ENCODE results near the gene ALDH18A1.
"Not testable (repeated sequence)": the region's sequence is repeated elsewhere in the genome, so short reads cannot be mapped to it uniquely, and the experiment has no call there.

The ALDH18A1 gene

DNA sequence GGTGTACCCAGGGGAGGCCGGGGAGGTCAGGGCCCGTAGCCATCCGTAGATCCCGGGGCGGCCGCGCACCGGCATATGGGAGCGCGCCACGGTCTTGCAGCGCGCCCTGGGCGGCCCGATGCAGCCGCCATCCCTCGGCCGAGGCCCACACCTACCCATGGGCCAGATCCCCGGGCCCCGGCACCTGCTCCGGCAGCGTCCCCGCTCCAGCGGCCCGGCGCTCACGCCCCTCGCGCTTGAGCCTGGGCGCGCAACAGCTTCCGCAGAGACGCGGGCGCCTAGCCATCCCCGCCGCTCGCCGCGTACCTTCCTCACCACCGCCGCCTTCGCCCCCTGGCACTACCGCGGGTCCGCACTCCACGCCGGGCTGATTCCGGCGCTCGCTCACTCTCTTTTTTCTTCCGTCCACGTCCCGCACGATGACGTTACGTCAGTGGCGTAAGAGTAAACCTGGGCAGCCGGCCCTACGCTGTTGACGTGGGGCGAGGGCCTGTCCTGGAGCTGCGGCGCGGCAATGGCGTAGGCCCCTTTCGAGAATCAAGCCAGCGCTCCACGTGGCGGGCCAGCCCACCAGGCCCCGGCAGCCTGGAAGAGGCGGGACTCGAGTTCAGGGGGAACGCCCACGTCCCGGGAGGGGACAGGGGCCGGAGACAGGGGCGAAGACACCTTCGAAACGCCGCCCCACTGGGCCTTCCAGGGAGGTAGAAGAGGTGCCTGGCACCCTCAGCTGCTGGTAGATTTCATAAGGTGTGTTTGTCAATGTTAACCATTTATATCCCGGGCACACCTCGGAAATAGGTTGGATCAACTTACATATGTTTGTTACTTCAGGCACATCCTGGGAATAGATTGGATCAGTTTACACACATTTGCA lies at the start of gene ALDH18A1:
Gene ALDH18A1 (minus strand): TSS at position 421 of the 874 bp plus-strand sequence. CDS start 3,334 bp downstream, outside the sequence.
- DNase-seq = peak; percentile 87

GRCh38 chr10:95698415-95698814 lies 41.9 kb upstream of the ALDH18A1 start:
- DNase-seq = no peak

- DNase-seq = no peak
Observed at GRCh38 chr10:95697429-95697828, 40.9 kb upstream of the ALDH18A1 start.

- DNase-seq = no peak
Observed at GRCh38 chr10:95694665-95695064, 38.2 kb upstream of the ALDH18A1 start.

- DNase-seq = peak; percentile 95
Observed at GRCh38 chr10:95693668-95694534, 37.4 kb upstream of the ALDH18A1 start, which contains the start of gene TCTN3. Gene TCTN3 (minus strand): TSS chr10:95693927. CDS start chr10:95693899, 28 bp downstream.

DNA sequence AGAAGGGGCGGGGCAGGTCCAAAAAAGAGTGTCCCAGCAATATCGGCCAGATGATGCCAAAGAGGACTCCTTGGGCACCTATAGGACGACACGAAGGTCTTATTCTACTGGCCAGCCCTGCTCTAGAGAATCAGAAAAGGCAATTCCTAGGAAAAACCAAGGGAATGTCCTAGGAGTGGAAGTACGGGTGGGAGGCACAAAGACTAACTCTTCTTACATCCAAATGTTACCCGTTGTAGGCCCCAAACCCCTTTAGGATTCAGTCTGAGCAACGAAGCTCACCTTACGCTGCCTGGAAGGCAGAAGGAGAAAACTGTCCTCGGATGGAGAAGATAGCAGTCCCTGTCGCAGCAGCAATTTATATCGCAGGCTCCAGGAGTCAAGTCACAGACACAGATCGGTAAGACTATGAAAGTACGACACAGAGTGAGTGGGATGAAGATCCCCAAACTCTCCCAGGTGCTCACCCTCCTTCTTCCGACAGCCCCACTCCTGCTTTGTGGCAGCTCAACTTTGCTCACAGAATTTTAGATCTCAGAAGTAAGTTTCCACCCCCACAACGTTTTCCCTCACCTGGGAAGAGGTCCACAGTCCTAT lies 36.7 kb upstream of the ALDH18A1 start:
- no peak for DNase-seq

DNA sequence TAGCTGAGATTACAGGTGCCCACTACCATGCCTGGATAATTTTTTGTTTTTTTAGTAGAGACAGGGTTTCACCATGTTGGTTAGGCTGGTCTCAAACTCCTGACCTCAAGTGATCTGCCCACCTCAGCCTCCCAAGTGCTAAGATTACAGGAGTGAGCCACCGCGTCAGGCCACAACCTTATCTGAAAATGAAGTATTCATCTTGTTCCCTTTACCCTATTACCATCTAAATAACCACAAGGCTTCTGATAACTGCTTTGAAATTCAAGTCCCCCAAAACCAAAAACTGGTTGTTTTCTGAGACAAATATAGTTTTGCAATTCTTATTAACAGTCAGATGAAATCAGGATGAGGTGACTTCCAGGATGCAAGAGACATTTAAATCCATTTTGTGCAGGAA lies 34.8 kb upstream of the ALDH18A1 start:
- no peak for DNase-seq

GRCh38 chr10:95688648-95689047 lies 32.1 kb upstream of the ALDH18A1 start:
- DNase-seq = no peak

GRCh38 chr10:95683966-95684365 lies 27.5 kb upstream of the ALDH18A1 start:
- DNase-seq = no peak

DNA sequence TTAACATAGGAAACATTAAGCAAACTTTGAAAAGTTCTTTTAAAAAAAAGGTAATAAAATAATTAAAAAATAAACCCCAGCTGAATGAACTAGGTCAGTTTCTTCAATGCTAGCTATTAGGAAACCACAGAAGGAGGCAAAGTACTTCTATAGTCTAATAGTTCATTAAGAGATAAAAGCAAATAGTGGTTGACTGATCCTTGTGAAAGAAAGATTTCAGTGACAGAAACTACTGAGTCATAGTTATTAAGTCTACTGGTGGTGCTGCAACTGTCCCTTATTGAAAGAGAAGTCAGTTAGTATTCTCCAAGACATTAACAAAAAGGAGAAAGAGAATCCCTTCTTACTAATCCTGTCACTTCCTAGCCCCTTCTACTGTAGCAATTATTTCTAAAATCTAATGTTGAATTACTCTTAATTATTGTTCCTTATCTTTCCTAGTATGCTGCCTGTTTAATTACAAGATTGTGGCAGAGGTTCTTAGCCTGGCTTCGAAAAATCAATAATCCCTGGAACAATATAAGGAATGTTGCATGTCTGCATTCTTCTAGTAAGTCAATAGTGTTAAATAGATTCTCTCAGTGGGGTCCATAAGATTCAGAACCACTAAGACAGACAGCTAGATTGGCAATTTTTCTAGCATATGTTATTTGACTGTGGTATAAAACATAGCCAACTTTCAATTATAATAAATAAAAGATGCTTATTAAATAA lies 19.0 kb upstream of the ALDH18A1 start:
- DNase-seq = no peak

- DNase-seq = no peak
Observed at GRCh38 chr10:95674643-95675042, 18.1 kb upstream of the ALDH18A1 start.

- not testable (repeated sequence) for DNase-seq
Observed at GRCh38 chr10:95672641-95673040, 16.1 kb upstream of the ALDH18A1 start.

DNA sequence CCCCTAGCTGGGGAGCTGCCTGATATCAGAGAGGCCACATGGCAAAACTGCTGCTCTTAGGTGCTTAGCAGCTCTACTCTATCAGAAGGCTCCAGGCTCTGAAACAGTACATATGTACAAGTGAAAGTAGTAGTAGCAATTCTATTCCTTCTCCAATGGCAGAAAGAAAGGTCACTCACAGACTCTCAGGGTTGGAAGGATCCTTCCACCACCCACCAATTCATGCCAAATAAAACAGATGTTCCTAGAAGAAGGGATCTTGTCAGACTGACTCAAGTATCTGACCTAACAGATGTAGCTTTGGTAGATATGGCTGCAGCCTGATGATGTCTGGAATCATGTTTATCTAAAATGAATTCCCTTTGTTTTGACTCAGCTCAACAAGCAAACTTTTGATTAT lies 8.0 kb upstream of the ALDH18A1 start:
- DNase-seq = no peak

- DNase-seq = no peak
Observed at GRCh38 chr10:95663496-95663895, 7.0 kb upstream of the ALDH18A1 start.

DNA sequence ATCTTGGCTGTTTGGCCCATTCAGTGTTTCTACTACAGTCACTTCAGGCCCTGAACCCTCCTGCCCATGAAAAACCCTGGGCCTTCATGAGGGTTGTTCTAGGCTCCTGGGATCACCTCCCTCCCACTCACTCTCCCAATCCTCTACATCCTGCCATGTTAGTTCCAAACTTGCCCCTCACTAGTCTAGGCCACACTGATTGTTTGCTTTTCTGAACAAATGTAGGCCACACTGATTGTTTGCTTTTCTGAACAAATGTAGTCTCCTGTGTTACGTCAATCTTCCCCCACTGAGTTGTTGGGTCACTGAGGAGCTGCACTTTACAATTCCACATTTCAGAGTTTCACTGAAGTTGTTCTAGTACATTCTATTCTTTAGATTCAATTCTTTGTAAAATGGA lies 5.3 kb upstream of the ALDH18A1 start:
- DNase-seq = no peak

DNA sequence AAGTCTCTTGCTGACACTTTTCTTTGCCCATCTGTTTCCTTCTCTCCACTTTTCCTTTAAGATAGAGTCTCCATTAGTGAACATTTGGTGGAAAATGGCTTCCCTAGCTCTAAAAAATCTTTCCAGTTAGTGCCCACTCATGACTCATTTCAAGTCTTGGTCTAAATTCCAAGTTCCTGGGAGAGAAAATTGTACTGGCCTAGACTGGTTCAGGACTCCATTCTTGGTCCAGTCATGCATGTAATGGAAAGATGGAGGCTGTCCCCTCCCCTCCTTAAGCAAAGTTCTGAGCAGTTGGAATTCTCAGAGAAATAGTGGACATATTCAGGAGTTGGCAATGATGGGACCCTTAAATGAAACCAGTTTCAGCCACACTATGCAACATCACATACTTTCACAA lies 3.8 kb upstream of the ALDH18A1 start:
- no peak for DNase-seq

DNA sequence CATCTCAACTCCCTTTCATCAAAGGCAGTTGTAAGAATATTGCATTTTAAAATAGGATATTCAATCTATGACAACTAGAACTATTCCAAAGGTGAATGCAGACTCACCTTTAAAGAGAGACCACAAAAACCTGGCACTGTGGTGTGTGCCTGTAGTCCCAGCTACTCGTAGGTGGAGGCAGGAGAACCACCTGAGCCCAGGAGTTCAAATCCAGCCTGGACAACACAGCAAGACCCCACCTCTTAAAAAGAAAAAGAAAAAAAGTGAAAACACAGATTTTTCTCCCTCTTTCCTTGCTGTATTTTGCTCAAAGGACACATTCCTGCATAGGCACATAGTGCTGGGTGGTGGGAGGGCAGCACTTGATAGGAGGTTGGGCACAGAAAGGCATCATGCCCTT lies 739 bp upstream of the ALDH18A1 start:
- DNase-seq = no peak

GRCh38 chr10:95655571-95656290 lies 780 bp downstream of the ALDH18A1 start:
- peak; percentile 9 for DNase-seq

DNA sequence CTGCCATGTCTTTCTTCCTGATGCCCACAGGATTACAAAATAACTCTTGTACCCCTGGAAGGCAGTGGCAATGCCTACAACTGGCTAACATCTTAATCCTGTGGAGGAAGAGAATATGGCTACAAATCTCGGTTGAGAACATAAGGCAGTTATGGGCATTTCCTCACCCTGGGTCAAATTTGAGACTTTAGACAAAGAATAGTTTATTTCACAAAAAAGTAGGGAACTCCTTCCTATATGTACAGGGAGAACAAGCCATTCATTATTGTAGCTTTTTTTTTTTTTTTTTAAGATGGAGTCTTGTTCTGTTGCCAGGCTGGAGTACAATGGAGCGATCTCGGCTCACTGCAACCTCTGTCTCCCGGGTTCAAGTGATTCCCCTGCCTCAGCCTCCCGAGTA lies 2.6 kb downstream of the ALDH18A1 start:
- no peak for DNase-seq

DNA sequence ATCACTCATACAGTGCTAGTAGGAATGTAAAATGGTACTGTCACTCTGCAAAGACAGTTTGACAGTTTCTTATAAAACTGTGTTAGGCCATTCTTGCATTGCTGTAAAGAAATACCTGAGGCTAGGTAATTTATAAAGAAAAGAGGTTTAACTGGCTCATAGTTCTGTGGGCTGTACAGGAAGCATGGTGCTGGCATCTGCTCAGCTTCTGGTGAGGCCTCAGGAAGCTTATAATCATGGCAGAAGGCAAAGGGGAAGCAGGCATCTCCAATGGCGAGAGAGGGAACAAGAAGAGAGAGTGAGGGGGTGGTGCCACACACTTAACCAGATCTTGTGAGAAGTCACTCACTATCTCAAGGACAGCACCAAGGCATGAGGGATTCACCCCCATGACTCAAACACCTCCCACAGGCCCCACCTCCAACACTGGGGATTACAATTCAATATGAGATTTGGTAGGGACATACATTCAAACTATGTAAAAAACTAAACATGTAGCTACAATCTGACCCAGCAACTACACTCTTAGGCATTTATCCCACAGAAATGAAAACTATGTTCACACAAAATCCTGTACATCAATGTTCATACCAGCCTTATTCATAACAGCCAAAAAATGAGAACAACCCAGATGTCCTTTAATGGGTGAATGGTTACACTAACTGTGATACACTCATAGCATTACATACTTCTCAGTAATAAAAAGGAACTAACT lies 5.0 kb downstream of the ALDH18A1 start:
- no peak for DNase-seq

DNA sequence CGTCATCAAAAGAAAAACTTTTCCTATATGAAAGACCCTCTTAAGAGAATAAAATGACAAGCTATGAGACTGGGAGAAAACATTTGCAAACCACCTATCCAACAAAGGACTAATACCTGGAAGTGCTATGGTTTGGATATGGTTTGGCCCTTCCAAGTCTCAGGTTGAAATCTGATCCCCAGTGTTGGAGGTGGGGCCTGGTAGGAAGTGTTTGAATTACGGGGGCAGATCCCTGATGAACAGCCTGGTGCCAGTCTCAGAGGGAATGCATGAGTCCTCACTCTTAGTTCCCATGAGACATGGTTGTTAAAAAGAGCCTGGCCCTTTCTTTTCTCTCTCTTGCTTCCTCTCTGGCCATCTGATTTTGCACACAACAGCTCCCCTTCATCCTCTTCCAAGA lies 6.3 kb downstream of the ALDH18A1 start:
- DNase-seq = no peak

Data from stimulated activated naive CD4-positive, alpha-beta T cell treated with Interleukin-2 at 50 U/mL for 16 hours (primary cell).